ENCODE data around the gene TSPAN5. TPM values are rescaled to one million over a fixed set of nuclear protein-coding genes. Genes with fewer than 3 reads are reported as not detected.
"Not testable (repeated sequence)": the region's sequence is repeated elsewhere in the genome, so short reads cannot be mapped to it uniquely, and the experiment has no call there.

Gene TSPAN5
- total RNA-seq, 1 donor from 2014 or later: 12.9 TPM

- no peak for ATAC-seq
Measured at GRCh38 chr4:98485816-98486345, 172.5 kb downstream of the TSPAN5 start.

DNA sequence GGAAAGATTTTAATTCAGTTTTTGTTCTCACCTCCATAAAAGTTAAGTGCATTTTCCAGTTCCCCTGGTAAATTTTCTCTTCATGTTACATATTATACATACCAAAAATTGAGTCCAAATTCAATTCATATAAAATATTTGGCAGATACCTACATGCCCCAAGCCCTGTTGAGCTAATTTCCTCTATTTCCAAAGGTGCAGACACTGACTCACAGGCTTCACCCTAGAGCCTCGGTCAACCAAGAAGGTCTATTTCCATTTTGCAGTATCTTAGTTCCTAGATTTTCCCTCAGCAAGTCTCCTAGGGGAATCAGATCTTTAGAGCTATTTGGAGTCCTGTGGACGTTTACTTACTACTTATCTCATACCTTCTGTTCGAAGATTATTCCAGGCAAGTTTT lies 174.4 kb downstream of the TSPAN5 start:
- ATAC-seq: peak; percentile 63

DNA sequence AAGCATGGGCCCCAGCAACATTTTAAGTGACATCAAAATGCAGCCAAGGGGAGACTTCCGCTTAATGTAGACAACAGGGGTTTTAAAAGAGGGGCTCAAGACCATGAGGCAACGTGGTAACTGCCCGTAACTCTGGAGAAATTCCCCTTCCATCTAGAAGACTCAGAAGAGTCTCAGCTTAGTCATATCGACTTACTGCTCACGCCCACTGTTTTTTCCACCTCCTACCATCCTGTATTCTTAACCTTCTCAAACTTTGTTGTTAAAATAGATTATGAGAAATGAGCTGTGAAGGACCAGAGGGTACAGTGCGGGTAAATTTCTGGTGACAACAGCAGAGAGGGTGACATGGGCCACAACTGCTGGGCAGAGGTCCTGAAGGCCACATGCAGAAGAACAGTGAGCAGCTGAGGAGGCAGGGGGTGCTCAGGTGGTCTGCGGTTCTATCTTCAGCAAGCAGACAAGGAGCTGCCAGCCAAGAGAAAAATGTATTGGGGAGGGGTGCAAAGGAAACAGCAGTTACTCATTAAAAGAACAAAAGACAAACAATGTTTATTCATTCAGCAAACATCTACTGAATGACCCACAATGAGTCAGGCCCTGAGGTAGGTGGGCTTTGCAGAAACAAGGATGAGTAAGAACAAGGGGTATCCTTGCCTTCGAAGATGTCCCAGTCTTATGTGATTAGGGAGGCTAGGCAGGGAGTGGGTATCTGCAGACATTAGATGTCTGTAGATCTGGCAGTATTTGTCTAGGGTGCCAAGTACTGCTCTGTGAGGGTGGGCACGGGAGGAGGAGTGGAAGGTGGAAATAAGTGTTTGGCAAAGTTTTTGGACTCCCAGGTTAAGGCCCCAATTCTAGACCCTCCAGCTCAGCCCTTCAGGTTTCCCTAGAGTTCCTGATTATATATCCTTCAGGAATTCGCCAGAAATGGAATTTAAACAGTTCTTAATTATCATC lies 175.3 kb downstream of the TSPAN5 start:
- no peak for ATAC-seq

GRCh38 chr4:98482503-98482846 lies 175.9 kb downstream of the TSPAN5 start:
- ATAC-seq: no peak

DNA sequence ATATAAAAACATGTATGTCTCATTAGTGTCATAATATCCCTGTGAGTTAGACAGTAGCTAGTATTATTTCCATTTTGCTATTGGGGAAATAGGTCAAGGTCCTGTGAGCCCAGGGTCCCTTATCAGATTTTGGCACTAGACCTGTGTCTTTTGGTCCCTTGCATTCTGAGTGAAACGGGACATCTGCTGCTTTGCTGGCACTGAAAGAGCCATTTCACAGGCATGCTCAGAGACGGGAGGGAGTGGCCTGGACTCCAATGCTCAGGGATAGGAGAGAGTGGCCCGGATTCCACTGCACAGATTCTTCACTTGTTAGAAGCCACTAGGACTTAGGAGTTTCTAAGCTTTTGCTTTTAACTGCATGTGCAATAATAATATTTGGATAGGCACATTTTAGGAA lies 177.2 kb downstream of the TSPAN5 start:
- ATAC-seq: no peak

DNA sequence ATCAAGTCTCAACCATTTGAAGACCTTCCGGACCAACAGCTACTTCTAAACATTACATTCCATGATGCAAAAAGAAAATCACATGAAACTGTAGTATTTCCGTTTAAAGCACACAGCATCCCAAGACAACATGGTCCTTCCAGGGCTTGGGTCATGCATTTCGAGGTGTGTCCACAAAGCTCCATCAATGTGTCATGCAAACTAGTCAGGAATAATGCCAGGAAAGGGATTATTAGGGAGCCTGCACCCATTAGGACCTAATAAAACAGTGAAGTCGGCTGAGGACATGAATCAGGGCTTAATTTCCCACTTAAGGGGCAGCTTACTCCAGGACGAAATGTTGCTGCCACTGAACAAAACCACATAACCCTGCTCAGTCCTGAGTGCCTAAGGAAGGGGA lies 177.9 kb downstream of the TSPAN5 start:
- ATAC-seq: peak; percentile 72

GRCh38 chr4:98479590-98479989 lies 178.8 kb downstream of the TSPAN5 start:
- not testable (repeated sequence) for ATAC-seq

GRCh38 chr4:98476891-98477290 lies 181.5 kb downstream of the TSPAN5 start:
- ATAC-seq: no peak

- peak; percentile 45 for ATAC-seq
Measured at GRCh38 chr4:98474408-98474844, 184.0 kb downstream of the TSPAN5 start.

DNA sequence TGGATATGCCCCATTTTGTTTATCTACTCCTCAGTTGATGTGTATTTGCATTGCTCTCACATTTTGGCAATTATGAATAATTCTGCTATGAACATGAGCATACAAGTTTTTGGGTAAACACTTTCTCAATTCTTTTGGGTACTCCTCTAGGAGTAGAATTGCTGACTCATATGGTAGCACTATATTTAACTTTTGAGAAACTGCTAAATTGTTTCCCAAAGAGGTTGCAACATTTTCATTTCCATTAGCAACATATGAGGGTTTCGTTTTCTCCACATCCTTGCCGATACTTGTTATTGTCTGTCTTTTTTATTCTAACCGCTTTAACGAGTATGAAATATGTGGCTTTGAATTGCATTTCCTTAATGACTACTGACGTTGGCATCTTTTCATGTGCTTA lies 185.4 kb downstream of the TSPAN5 start:
- ATAC-seq: peak; percentile 70

DNA sequence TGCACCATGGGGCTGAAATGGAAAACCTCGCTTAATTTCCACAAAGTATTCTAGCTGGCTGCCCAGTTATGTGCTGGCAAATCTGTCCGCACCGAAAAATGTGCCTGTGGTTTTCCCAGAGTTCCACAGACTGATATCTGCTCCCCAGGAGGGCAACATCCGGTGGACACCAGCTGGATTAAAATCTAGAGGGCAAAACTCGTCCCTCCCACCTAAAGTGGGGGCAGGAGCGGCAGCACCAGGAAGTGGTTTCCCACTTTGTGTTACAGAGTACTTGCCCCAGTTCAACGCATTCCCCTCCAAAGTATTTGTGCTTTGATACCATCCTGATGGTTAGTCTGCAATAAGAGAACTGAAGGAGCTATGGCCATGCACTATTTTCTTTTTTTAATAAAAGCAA lies 187.6 kb downstream of the TSPAN5 start:
- no peak for ATAC-seq

DNA sequence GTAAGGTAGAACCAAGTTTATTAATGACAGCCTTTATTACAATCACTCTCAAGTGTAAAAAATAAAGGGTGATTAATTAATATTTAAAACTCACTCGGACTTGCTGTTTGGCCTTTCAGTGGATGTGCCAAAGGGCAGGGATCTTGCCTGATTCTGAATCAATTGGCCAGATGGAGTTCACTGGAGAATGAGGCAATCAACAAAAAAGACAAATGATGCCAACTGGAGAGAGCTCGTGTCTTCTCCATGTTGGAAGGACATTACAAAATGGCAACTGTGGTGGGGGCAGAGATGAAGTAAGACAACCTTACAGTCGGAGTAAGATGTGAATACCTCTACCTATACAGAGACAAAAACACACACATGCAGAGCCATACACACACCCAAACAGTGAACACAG lies 188.0 kb downstream of the TSPAN5 start:
- no peak for ATAC-seq

- ATAC-seq: no peak
Measured at GRCh38 chr4:98469771-98470170, 188.6 kb downstream of the TSPAN5 start.

GRCh38 chr4:98468709-98469108 lies 189.7 kb downstream of the TSPAN5 start:
- ATAC-seq: no peak

DNA sequence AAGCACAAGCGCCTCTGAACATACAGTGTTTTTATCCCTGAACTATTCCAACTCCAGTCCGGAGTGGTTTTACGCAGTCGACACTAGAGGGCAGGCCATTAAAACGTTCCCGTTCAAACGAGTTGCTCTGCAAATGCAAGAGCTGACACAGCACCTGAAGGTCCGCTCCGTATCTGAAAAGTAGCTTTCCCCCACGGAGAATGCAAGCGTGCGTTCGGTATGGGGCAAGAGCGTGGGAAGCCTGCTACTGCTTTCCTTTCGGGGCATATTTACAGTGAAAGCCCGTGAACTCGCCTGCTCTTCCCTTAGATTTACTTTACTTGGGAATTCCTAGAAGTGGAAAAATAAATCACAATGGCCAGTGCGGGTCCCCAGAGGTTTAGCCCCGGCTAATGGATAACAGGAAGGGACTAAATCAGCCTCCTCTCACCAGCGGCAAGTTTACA lies 190.8 kb downstream of the TSPAN5 start:
- peak; percentile 95 for ATAC-seq

DNA sequence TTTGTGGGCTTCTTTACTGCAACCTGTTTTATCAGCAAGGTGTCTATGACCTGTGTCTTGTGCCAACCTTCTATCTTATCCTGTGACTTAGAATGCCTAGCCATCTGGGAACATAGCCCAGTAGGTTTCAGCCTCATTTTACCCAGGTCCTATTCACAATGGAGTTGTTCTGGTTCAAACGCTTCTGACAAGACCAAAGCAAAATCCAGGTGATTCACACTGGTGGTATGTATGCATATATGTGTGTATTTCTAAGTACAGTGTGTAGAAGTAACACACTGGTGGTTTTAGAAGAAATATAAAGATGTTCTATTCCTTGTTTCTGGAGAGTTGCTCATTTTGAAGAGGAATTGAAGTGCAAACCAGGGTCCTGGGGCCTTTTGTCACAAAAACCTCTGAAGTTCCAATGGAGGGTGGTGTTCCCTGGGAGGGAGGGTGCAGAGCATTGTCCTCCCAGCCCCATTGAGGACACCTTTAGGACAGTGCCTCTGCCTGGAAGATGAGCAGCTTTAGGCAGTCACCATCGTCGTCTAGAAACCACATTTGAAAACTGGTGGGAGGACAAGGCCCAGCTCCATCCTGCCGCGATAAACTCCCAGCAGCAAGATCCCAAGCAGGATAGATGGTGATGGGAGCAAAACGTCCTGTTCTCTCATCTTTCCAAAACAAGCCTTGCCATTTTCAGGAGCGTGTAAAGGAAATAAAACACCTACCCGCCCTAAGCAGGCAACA lies 191.4 kb downstream of the TSPAN5 start:
- no peak for ATAC-seq

DNA sequence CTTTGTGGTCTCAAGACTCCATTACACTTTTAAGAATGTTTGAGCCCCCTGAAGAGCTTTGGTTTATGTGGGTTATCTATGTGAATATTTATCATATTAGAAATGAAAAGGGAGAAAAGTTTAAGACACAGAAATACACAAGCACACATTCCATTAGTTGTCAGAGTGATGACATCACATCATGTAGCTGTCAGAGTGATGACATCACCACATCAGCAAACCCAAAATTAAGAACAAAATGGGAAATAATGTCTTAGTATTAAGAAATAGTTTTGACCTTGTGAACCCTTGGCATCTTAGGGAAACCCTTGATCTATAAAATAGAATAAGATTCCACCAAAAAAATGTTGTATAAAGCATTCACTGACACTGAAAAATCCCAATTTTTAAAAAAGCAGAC lies 195.9 kb downstream of the TSPAN5 start:
- ATAC-seq: no peak

DNA sequence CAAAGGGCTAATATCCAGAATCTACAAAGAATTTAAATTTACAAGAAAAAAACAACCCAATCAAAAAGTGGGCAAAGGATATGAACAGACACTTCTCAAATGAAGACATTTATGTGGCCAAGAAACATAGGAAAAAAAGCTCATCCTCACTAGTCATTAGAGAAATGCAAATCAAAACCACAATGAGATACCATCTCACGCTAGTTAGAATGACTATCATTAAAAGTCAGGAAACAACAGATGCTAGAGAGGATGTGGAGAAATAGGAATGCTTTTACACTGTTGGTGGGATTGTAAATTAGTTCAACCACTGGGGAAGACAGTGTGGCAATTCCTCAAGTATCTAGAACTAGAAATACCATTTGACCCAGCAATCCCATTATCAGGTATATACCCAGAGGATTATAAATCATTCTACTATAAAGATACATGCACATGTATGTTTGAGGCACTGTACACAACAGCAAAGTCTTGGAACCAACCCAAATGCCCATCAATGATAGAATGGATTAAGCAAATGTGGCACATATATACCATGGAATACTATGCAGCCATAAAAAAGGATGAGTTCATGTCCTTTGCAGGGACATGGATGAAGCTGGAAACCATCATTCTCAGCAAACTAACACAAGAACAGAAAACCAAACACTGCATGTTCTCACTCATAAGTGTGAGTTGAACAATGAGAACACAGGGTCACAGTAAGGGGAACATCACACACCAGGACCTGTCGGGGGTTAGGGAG lies 197.1 kb downstream of the TSPAN5 start:
- not testable (repeated sequence) for ATAC-seq

GRCh38 chr4:98457422-98457821 lies 201.0 kb downstream of the TSPAN5 start:
- not testable (repeated sequence) for ATAC-seq

GRCh38 chr4:98452091-98452490 lies 206.3 kb downstream of the TSPAN5 start:
- ATAC-seq: no peak

DNA sequence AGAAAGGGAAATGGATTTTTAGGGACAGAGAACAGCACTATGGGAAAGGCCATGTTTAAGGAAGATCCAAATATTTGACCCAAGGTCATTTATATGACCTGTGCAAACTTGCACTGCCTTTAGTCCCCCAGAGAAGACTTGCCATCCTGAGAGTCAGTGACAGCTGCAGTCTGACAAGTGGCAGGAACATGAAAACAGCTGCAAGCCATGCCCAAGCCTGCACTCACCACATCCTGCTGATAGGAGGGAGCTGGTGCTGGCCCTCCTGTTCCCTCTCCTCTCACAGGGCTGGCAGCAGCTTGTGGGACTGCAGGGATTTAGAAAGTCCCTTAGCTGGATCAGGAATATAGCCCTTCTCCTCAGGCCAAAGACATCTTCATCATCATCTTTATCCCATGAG lies 209.5 kb downstream of the TSPAN5 start:
- no peak for ATAC-seq

DNA sequence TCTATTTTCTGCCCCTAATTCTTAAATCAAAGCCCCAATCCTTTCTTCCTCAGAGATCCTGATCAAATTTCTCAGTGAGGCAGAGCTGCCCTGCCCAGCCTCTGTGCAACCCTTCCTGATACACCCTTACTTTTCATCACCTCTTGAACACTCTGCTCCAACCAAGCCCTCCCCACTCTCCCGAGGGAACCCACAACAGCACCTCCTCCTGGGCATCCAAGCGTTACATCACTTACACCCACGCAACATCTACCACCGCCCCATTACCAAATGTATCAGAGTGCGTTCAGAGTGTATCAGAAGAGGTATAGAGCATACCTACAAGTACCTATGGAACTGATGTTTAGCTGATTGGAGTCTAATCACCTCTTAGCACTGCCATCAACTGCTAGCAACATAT lies 210.8 kb downstream of the TSPAN5 start:
- ATAC-seq: no peak
